B cell (primary cell): ENCODE results near the gene NBEAL2. TPM values are rescaled to one million over a fixed set of nuclear protein-coding genes. Genes with fewer than 3 reads are reported as not detected.

ENCODE experiments used
- ATAC-seq: fragments of 200-7000 bp; cut with Tn5 transposase; one replicate; pipeline ENCODE4 v1.10.0; 2021; ENCODE audit warnings: low read depth, mild to moderate bottlenecking, moderate number of reproducible peaks, moderate library complexity
- CTCF ChIA-PET: fragments of 350-600 bp; sonication (Branson Sonifier 250); formaldehyde crosslinking; loops from one replicate; lab custom pipeline; 2021; ENCODE audit warnings: antibody characterized with exemption, inconsistent platforms; lab: Charles Lee
- POLR2A ChIA-PET: fragments of 350-600 bp; sonication (Branson Sonifier 250); formaldehyde crosslinking; loops from one replicate; lab custom pipeline; 2021; ENCODE audit warnings: antibody characterized with exemption; lab: Charles Lee
- DNase-seq: peaks from one replicate; pipeline ENCODE4 v3.0.0; 2013
- H2AFZ ChIP-seq: 2 replicates; pipeline ENCODE4 v1.6.1; 2012; ENCODE audit warnings: mild to moderate bottlenecking, low read depth, low read length; ENCODE audit not compliant: insufficient read depth, poor library complexity, severe bottlenecking
- H3K27ac ChIP-seq, 2 donors: 1 replicate in 1 of 2; 2 replicates in 1 of 2; pipeline ENCODE4 v1.5.1; 2012 to 2013; ENCODE audit warnings: low read length in 2 of 2, mild to moderate bottlenecking in 2 of 2, moderate library complexity in 1 of 2
- H3K27me3 ChIP-seq, 4 experiments: fragments of 200-600 bp in 1 of 4; sonication (generic) in 1 of 4; replicated peaks in 1 of 4; 1 replicate in 2 of 4; 2 replicates in 2 of 4; pipeline versions ENCODE4 v1.6.1 to v1.7.0; 2013 to 2016; ENCODE audit warnings: low read length in 3 of 4, mild to moderate bottlenecking in 2 of 4, mixed read lengths in 1 of 4, moderate library complexity in 1 of 4; ENCODE audit not compliant: insufficient read depth in 4 of 4, control insufficient read depth in 3 of 4; ENCODE audit errors: control extremely low read depth in 1 of 4
- H3K36me3 ChIP-seq, 2 experiments: replicated peaks in 1 of 2; 1 replicate in 1 of 2; 2 replicates in 1 of 2; pipeline versions ENCODE4 v1.6.1 to v1.7.1; 2013; ENCODE audit warnings: low read length in 1 of 2; ENCODE audit not compliant: insufficient read depth in 2 of 2, control insufficient read depth in 1 of 2; ENCODE audit errors: control extremely low read depth in 1 of 2, extremely low read depth in 1 of 2
- H3K4me1 ChIP-seq, 2 donors: fragments of 200-600 bp in 1 of 2; sonication (generic) in 1 of 2; 1 replicate in 1 of 2; 2 replicates in 1 of 2; pipeline versions ENCODE4 v1.5.1 to v1.6.1; 2013 to 2017; ENCODE audit warnings: low read length in 2 of 2; ENCODE audit not compliant: control insufficient read depth in 2 of 2, insufficient read depth in 2 of 2
- H3K4me2 ChIP-seq: replicated peaks from 2 replicates; pipeline ENCODE3; 2012; ENCODE audit warnings: mild to moderate bottlenecking, low read depth, low read length; ENCODE audit not compliant: poor library complexity, severe bottlenecking
- H3K4me3 ChIP-seq, 5 experiments: fragments of 200-600 bp in 1 of 5; sonication (generic) in 1 of 5; 1 replicate in 3 of 5; 2 replicates in 2 of 5; pipeline versions ENCODE4 v1.5.1 to v1.7.0; 2011 to 2016; ENCODE audit warnings: low read length in 4 of 5, mild to moderate bottlenecking in 4 of 5, low read depth in 2 of 5, control low read depth in 1 of 5, moderate library complexity in 1 of 5; ENCODE audit not compliant: insufficient read depth in 1 of 5; ENCODE audit errors: control extremely low read depth in 1 of 5, extremely low read depth in 1 of 5
- H3K79me2 ChIP-seq: fragments of 200-600 bp; sonication (generic); one replicate; pipeline ENCODE4 v1.6.0; 2016; ENCODE audit warnings: low read length; ENCODE audit not compliant: control insufficient read depth, insufficient read depth
- H3K9ac ChIP-seq: fragments of 200-600 bp; sonication (generic); 2 replicates; pipeline ENCODE4 v1.6.1; 2017; ENCODE audit warnings: mild to moderate bottlenecking, low read length, moderate library complexity
- H3K9me3 ChIP-seq, 3 donors: one replicate each; pipeline versions ENCODE4 v1.6.1 to v1.7.1; 2013; ENCODE audit warnings: low read length in 2 of 3; ENCODE audit not compliant: control insufficient read depth in 2 of 3, insufficient read depth in 1 of 3; ENCODE audit errors: control extremely low read depth in 1 of 3
- H4K20me1 ChIP-seq: 2 replicates; pipeline ENCODE4 v1.6.0; 2012; ENCODE audit warnings: mild to moderate bottlenecking, low read length; ENCODE audit not compliant: insufficient read depth, control insufficient read depth, poor library complexity, severe bottlenecking
- H3K27ac Mint-ChIP-seq: one replicate; pipeline ENCODE4 v1.8.0; 2021; ENCODE audit warnings: mixed read lengths
- H3K27me3 Mint-ChIP-seq: one replicate; pipeline ENCODE4 v1.8.0; 2021; ENCODE audit warnings: mixed read lengths
- H3K4me1 Mint-ChIP-seq: one replicate; pipeline ENCODE4 v1.8.0; 2021; ENCODE audit warnings: mixed read lengths
- H3K4me3 Mint-ChIP-seq: one replicate; pipeline ENCODE4 v1.8.0; 2021; ENCODE audit warnings: mixed read lengths
- H3K9me3 Mint-ChIP-seq: one replicate; pipeline ENCODE4 v1.8.0; 2022; ENCODE audit warnings: mixed read lengths; ENCODE audit not compliant: insufficient read depth
- EZH2 ChIP-seq: IDR thresholded peaks from 2 replicates; pipeline ENCODE4 v1.6.1; 2012; ENCODE audit warnings: borderline replicate concordance, low read depth, mild to moderate bottlenecking, moderate library complexity, low read length; ENCODE audit not compliant: insufficient read depth, poor library complexity, severe bottlenecking
- WGBS: methylation state at CpG from one replicate; pipeline ENCODE4 v1.1.5; 2013; ENCODE audit warnings: missing lambda C conversion rate; ENCODE audit not compliant: insufficient coverage; 5-methylcytosine and 5-hydroxymethylcytosine counted together
- intact Hi-C: fragments of 100-400 bp; cut with micrococcal nuclease; formaldehyde crosslinking; loops from one replicate; pipeline ENCODE4 v1.10.0; 2022
- polyA plus RNA-seq: library from polyadenylated mRNA; depleted of rRNA; stranded (reverse); fragments of >200 nt; gene quantifications from 2 replicates; pipeline ENCODE4 v1.2.3, GENCODE V29; 2012
- total RNA-seq, 2 donors: library from RNA; stranded (reverse); fragments of 120-200 nt in 1 of 2; gene quantifications; 1 replicate in 1 of 2; 2 replicates in 1 of 2; pipeline versions ENCODE4 v1.2.3 to v1.2.4, GENCODE V29; 2013 to 2022
- TF ChIP-seq, protein P1 (sequence below): fragments of 200-600 bp; IDR thresholded peaks from one replicate; pipeline ENCODE4 v1.8.0; 2022; ENCODE audit warnings: antibody characterized with exemption, mild to moderate bottlenecking

Gene NBEAL2
- total and polyA plus RNA-seq, 2 donors (not counting 1 experiment from before 2014, with no cell fraction given), result 63.8 to 155 TPM

DNA sequence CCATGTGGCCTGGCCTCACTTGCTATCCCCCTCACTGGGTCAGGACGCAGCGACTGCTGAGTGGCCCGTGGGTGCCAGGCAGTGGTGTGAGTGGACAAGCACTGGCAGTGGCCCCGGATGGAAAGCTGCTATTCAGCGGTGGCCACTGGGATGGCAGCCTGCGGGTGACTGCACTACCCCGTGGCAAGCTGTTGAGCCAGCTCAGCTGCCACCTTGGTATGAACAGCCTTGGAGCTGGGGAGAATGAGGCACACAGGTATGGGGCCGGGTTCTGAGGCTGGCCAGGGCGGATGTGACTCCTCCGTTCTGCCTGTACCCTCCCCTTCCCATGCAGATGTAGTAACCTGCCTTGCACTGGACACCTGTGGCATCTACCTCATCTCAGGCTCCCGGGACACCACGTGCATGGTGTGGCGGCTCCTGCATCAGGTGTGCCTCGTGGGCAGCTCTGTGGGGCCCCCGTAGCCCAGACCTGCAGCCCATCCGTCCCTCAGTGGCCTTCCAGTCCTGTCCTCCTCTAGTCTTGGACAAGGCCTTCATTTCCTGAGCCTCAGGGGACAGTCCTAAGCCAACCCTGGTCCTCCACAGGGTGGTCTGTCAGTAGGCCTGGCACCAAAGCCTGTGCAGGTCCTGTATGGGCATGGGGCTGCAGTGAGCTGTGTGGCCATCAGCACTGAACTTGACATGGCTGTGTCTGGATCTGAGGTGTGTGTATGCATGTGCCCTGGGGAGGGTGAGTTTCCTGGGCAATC lies 28.2 kb downstream of the NBEAL2 start:
- Mint-ChIP-seq H3K9me3 (no peaks in the 10 kb centered on the region), H3K27me3 (no peaks in the 10 kb centered on the region), H3K27ac (no peak overlapping the region), H3K4me3 (peak overlapping the region; percentile 79), H3K4me1 (peaks cover 10% of the 10 kb centered on the region)
- intact Hi-C loops, result loop anchor here (5.0 kb wide), 1 partner anchor 315 kb away; the partner anchor contains the start of gene ALS2CL
- Histone ChIP-seq H3K27me3 (no peaks in the 10 kb centered on the region), H3K36me3 (peaks cover 0 to 36% of the 10 kb centered on the region in 2 experiments), H3K4me2 (no peak overlapping the region), H4K20me1 (no peaks in the 10 kb centered on the region), H3K79me2 (no peaks in the 10 kb centered on the region), H3K4me1 (peaks cover 6 to 17% of the 10 kb centered on the region in 2 donors), H3K27ac (no peak overlapping the region), H3K9ac (no peak overlapping the region), H2AFZ (no peak overlapping the region), H3K4me3 (no peak overlapping the region), H3K9me3 (no peaks in the 10 kb centered on the region)
- ATAC-seq (no peak), DNase-seq (no peak)
- WGBS, result 94% methylated on average over 16 of the region's 16 CpGs
- ChIA-PET CTCF (interaction anchor here (0.7 kb wide), 1 partner anchor 320 kb away, joined by 3 read pairs; no protein-coding TSS in a partner anchor), POLR2A (no interaction called here)
- TF ChIP-seq EZH2, result no peak
- TF ChIP-seq, protein P1, sequence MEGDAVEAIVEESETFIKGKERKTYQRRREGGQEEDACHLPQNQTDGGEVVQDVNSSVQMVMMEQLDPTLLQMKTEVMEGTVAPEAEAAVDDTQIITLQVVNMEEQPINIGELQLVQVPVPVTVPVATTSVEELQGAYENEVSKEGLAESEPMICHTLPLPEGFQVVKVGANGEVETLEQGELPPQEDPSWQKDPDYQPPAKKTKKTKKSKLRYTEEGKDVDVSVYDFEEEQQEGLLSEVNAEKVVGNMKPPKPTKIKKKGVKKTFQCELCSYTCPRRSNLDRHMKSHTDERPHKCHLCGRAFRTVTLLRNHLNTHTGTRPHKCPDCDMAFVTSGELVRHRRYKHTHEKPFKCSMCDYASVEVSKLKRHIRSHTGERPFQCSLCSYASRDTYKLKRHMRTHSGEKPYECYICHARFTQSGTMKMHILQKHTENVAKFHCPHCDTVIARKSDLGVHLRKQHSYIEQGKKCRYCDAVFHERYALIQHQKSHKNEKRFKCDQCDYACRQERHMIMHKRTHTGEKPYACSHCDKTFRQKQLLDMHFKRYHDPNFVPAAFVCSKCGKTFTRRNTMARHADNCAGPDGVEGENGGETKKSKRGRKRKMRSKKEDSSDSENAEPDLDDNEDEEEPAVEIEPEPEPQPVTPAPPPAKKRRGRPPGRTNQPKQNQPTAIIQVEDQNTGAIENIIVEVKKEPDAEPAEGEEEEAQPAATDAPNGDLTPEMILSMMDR, result no peak

DNA sequence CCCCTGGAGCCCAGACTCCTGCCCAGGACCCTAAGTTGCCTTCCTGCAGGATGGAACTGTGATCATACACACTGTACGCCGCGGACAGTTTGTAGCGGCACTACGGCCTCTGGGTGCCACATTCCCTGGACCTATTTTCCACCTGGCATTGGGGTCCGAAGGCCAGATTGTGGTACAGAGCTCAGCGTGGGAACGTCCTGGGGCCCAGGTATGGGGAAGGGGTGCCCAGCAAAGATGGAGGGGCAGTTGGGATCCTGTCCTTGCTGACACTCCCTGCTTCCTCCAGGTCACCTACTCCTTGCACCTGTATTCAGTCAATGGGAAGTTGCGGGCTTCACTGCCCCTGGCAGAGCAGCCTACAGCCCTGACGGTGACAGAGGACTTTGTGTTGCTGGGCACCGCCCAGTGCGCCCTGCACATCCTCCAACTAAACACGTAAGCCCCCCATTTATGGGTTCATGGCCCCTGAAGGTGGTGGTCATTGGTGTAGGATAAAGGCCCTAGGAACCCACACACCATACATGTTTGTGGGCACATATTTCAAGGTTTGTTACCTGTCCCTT lies 28.8 kb downstream of the NBEAL2 start:
- peak overlapping the region; percentile 82 for H3K9ac ChIP-seq
- H2AFZ ChIP-seq, result no peak overlapping the region
- Mint-ChIP-seq H3K4me1 (peaks cover 10% of the 10 kb centered on the region), H3K9me3 (no peaks in the 10 kb centered on the region), H3K27me3 (no peaks in the 10 kb centered on the region), H3K4me3 (peak overlapping the region; percentile 79), H3K27ac (peak overlapping the region; percentile 41)
- DNase-seq (peak; percentile 19), ATAC-seq (no peak)
- POLR2A ChIA-PET, result interaction anchor here (1.9 kb wide), 1 partner anchor 28 kb away, joined by 6 read pairs; the partner anchor contains the start of gene NBEAL2
- peak overlapping the region in 1 of 2 donors; percentile 28 for H3K27ac ChIP-seq
- H3K4me3 ChIP-seq, result no peak overlapping the region
- H3K27me3 ChIP-seq, result no peaks in the 10 kb centered on the region
- H3K4me2 ChIP-seq, result peak overlapping the region; percentile 93
- no peaks in the 10 kb centered on the region for H3K9me3 ChIP-seq
- TF ChIP-seq, protein P1, result no peak
- TF ChIP-seq EZH2, result no peak
- intact Hi-C loops, result loop anchor here (5.0 kb wide), 1 partner anchor 316 kb away; the partner anchor contains the start of gene ALS2CL
- no peaks in the 10 kb centered on the region for H3K79me2 ChIP-seq
- H4K20me1 ChIP-seq, result no peaks in the 10 kb centered on the region
- CTCF ChIA-PET, result interaction anchor here (0.7 to 1.3 kb wide), 2 partner anchors 10 to 319 kb away, joined by 3 to 6 read pairs; no protein-coding TSS in a partner anchor
- 99% methylated on average over 6 of the region's 13 CpGs for WGBS
- H3K36me3 ChIP-seq, result peaks cover 0 to 30% of the 10 kb centered on the region in 2 experiments
- peaks cover 6 to 17% of the 10 kb centered on the region in 2 donors for H3K4me1 ChIP-seq
